EH (cell line): ENCODE results near the gene KLHL11.
A peak's percentile ranks its signal among the peaks of the same experiment; 100 is the strongest.
"Not testable (repeated sequence)": the region's sequence is repeated elsewhere in the genome, so short reads cannot be mapped to it uniquely, and the experiment has no call there.

Experiments used
- DNase-seq: peaks from one replicate; pipeline ENCODE4 v3.0.0-alpha.2; 2015; ENCODE audit warnings: low read depth

Gene KLHL11

GRCh38 chr17:41885733-41886132, 20.5 kb upstream of the KLHL11 start:
- no peak for DNase-seq

GRCh38 chr17:41882756-41883155, 17.5 kb upstream of the KLHL11 start:
- DNase-seq: no peak

- no peak for DNase-seq
These were observed 14.9 kb upstream of the KLHL11 start for GRCh38 chr17:41880130-41880529.

GRCh38 chr17:41874293-41874670, 9.1 kb upstream of the KLHL11 start:
- DNase-seq: not testable (repeated sequence)

- peak; percentile 68 for DNase-seq
These were observed 8.5 kb upstream of the KLHL11 start for GRCh38 chr17:41873559-41874292.

GRCh38 chr17:41871789-41872188, 6.6 kb upstream of the KLHL11 start:
- no peak for DNase-seq

GRCh38 chr17:41870627-41871026, 5.4 kb upstream of the KLHL11 start:
- no peak for DNase-seq

- no peak for DNase-seq
These were observed 4.9 kb upstream of the KLHL11 start for GRCh38 chr17:41870097-41870496.

GRCh38 chr17:41869426-41869825, 4.2 kb upstream of the KLHL11 start:
- DNase-seq: no peak

GRCh38 chr17:41868568-41868967, 3.3 kb upstream of the KLHL11 start:
- no peak for DNase-seq

- no peak for DNase-seq
These were observed 322 bp upstream of the KLHL11 start for GRCh38 chr17:41865596-41865893.

GRCh38 chr17:41864498-41864835, 756 bp downstream of the KLHL11 start:
- DNase-seq: peak; percentile 9

- DNase-seq: peak; percentile 13
These were observed 2.0 kb downstream of the KLHL11 start for GRCh38 chr17:41863074-41863848.

GRCh38 chr17:41860254-41860931, 4.8 kb downstream of the KLHL11 start:
- no peak for DNase-seq

- DNase-seq: not testable (repeated sequence)
These were observed 13.8 kb downstream of the KLHL11 start for GRCh38 chr17:41851382-41851781.

GRCh38 chr17:41849251-41849990, 15.8 kb downstream of the KLHL11 start:
- DNase-seq: no peak

- DNase-seq: peak; percentile 44
These were observed 16.4 kb downstream of the KLHL11 start for GRCh38 chr17:41848788-41849187.

GRCh38 chr17:41844971-41845370, 20.3 kb downstream of the KLHL11 start:
- peak; percentile 35 for DNase-seq

GRCh38 chr17:41840781-41841180, 24.4 kb downstream of the KLHL11 start:
- DNase-seq: not testable (repeated sequence)

- not testable (repeated sequence) for DNase-seq
These were observed 25.8 kb downstream of the KLHL11 start for GRCh38 chr17:41839448-41839847.

- DNase-seq: no peak
These were observed 27.3 kb downstream of the KLHL11 start, which contains the start of gene KLHL10 for GRCh38 chr17:41837761-41838538. Gene KLHL10 (plus strand): TSS chr17:41837825. CDS start chr17:41837933, 108 bp downstream.
